Neural cell (in vitro differentiated cells): ENCODE measurements around the gene P3H2. TPM values are rescaled to one million over a fixed set of nuclear protein-coding genes. Genes with fewer than 3 reads are reported as not detected.

Experiments
- H2AFZ ChIP-seq: fragments of 200-600, 300-800 bp; sonication (generic), shearing (Covaris generic); 2 replicates; pipeline ENCODE4 v1.6.0; 2014; ENCODE audit warnings: low read depth, mild to moderate bottlenecking, antibody characterized with exemption, low read length, moderate library complexity
- H3F3A ChIP-seq: fragments of 200-600 bp; shearing (Covaris generic); 2 replicates; pipeline ENCODE4 v1.6.1; 2016; ENCODE audit warnings: mild to moderate bottlenecking, moderate library complexity, mixed read lengths, antibody characterized with exemption, low read length; ENCODE audit not compliant: insufficient read depth, poor library complexity, severe bottlenecking
- H3K27ac ChIP-seq: fragments of 200-600, 300-800 bp; sonication (generic), shearing (Covaris generic); 2 replicates; pipeline ENCODE4 v1.5.1; 2014; ENCODE audit warnings: mild to moderate bottlenecking, low read length, moderate library complexity
- H3K27me3 ChIP-seq: fragments of 300-800, 200-600 bp; sonication (generic), shearing (Covaris generic); 2 replicates; pipeline ENCODE4 v1.6.0; 2014; ENCODE audit warnings: mild to moderate bottlenecking, low read depth, low read length, moderate library complexity; ENCODE audit not compliant: insufficient read depth
- H3K36me3 ChIP-seq: fragments of 300-800, 200-600 bp; sonication (generic), shearing (Covaris generic); 2 replicates; pipeline ENCODE4 v1.5.1; 2014; ENCODE audit warnings: mild to moderate bottlenecking, antibody characterized with exemption, low read length, moderate library complexity; ENCODE audit not compliant: insufficient read depth
- H3K4me2 ChIP-seq: fragments of 300-800, 200-600 bp; sonication (generic), shearing (Covaris generic); 2 replicates; pipeline ENCODE4 v1.6.0; 2014; ENCODE audit warnings: mild to moderate bottlenecking, low read length
- H3K4me3 ChIP-seq: fragments of 300-800, 200-600 bp; sonication (generic), shearing (Covaris generic); 2 replicates; pipeline ENCODE4 v1.5.1; 2014; ENCODE audit warnings: mild to moderate bottlenecking, low read length, moderate library complexity
- H3K79me2 ChIP-seq: fragments of 200-600 bp; shearing (Covaris generic); replicated peaks from 2 replicates; pipeline ENCODE4 v1.6.0; 2014; ENCODE audit warnings: mild to moderate bottlenecking, low read length, moderate library complexity; ENCODE audit not compliant: insufficient read depth
- H3K9ac ChIP-seq: fragments of 300-800, 200-600 bp; sonication (generic), shearing (Covaris generic); 2 replicates; pipeline ENCODE4 v1.6.1; 2016; ENCODE audit warnings: mild to moderate bottlenecking, low read length, mixed read lengths
- H3K9me2 ChIP-seq: fragments of 200-600 bp; shearing (Covaris generic); 2 replicates; pipeline ENCODE4 v1.6.1; 2016; ENCODE audit warnings: mild to moderate bottlenecking, low read length, mixed read lengths; ENCODE audit not compliant: insufficient read depth
- H3K9me3 ChIP-seq: fragments of 200-600, 300-800 bp; sonication (generic), shearing (Covaris generic); 2 replicates; pipeline ENCODE4 v1.6.1; 2016; ENCODE audit warnings: mild to moderate bottlenecking, mixed run types, low read length, moderate library complexity, mixed read lengths
- H4K20me1 ChIP-seq: fragments of 200-600 bp; shearing (Covaris generic); 2 replicates; pipeline ENCODE4 v1.6.1; 2016; ENCODE audit warnings: mild to moderate bottlenecking, mixed run types; ENCODE audit not compliant: insufficient read depth
- EP300 ChIP-seq: fragments of 450-650 bp; conservative IDR thresholded peaks from 2 replicates; pipeline ENCODE4 v1.6.1; 2014; ENCODE audit warnings: antibody characterized with exemption, mild to moderate bottlenecking, moderate library complexity; ENCODE audit not compliant: poor library complexity, severe bottlenecking
- EZH2 ChIP-seq: fragments of 200-600, 300-800 bp; shearing (Covaris generic), sonication (generic); IDR thresholded peaks from 2 replicates; pipeline ENCODE4 v1.6.1; 2014; ENCODE audit warnings: antibody characterized with exemption, low read length, borderline replicate concordance, mild to moderate bottlenecking; ENCODE audit not compliant: insufficient read depth, poor library complexity, severe bottlenecking
- MXI1 ChIP-seq: fragments of 450-650 bp; conservative IDR thresholded peaks from 2 replicates; pipeline ENCODE4 v1.6.1; 2014; ENCODE audit warnings: antibody characterized with exemption, mild to moderate bottlenecking; ENCODE audit not compliant: poor library complexity, severe bottlenecking
- POLR2AphosphoS5 ChIP-seq: IDR thresholded peaks from 2 replicates; pipeline ENCODE4 v1.6.1; 2012
- RAD21 ChIP-seq: fragments of 450-650 bp; conservative IDR thresholded peaks from 2 replicates; pipeline ENCODE4 v1.6.1; 2014; ENCODE audit warnings: antibody characterized with exemption, mild to moderate bottlenecking, moderate library complexity
- SMC3 ChIP-seq: fragments of 450-650 bp; conservative IDR thresholded peaks from 2 replicates; pipeline ENCODE4 v1.6.1; 2014; ENCODE audit warnings: antibody characterized with exemption, mild to moderate bottlenecking, moderate library complexity; ENCODE audit not compliant: poor library complexity
- TAF1 ChIP-seq: IDR thresholded peaks from 2 replicates; pipeline ENCODE4 v1.6.1; 2012; ENCODE audit warnings: low read depth
- polyA plus RNA-seq: library from polyadenylated mRNA; depleted of rRNA; stranded (reverse); fragments of >200 nt; gene quantifications from 2 replicates; pipeline ENCODE4 v1.2.3, GENCODE V29; 2014
- TF ChIP-seq, protein P1 (sequence below): fragments of 450-650 bp; IDR thresholded peaks from 2 replicates; pipeline ENCODE4 v1.5.1; 2014; ENCODE audit warnings: antibody characterized with exemption, mild to moderate bottlenecking, moderate library complexity; ENCODE audit not compliant: poor library complexity, severe bottlenecking
- TF ChIP-seq, protein P2 (sequence below): IDR thresholded peaks from 2 replicates; pipeline ENCODE4 v1.6.1; 2012; ENCODE audit warnings: borderline replicate concordance

P3H2 gene
- polyA plus RNA-seq, 1 donor from 2014 or later, result 0.68 TPM

GRCh38 chr3:190031887-190032752 lies 88.6 kb downstream of the P3H2 start:
- no peak for TF ChIP-seq MXI1
- TF ChIP-seq RAD21, result no peak
- TF ChIP-seq EP300, result no peak
- Histone ChIP-seq H3K36me3 (no peaks in the 10 kb centered on the region), H4K20me1 (no peaks in the 10 kb centered on the region), H3K27me3 (no peaks in the 10 kb centered on the region), H3K4me2 (no peak overlapping the region), H2AFZ (no peak overlapping the region), H3K79me2 (no peaks in the 10 kb centered on the region), H3K9me3 (no peaks in the 10 kb centered on the region), H3F3A (no peaks in the 10 kb centered on the region), H3K9ac (no peak overlapping the region), H3K9me2 (no peaks in the 10 kb centered on the region), H3K4me3 (no peak overlapping the region), H3K27ac (no peak overlapping the region)

- H3K4me3 ChIP-seq, result no peak overlapping the region
- H3K79me2 ChIP-seq, result no peaks in the 10 kb centered on the region
- TF ChIP-seq TAF1 (no peak), MXI1 (no peak), RAD21 (no peak), POLR2AphosphoS5 (no peak), EZH2 (no peak), SMC3 (no peak), EP300 (no peak)
- TF ChIP-seq, protein P1, sequence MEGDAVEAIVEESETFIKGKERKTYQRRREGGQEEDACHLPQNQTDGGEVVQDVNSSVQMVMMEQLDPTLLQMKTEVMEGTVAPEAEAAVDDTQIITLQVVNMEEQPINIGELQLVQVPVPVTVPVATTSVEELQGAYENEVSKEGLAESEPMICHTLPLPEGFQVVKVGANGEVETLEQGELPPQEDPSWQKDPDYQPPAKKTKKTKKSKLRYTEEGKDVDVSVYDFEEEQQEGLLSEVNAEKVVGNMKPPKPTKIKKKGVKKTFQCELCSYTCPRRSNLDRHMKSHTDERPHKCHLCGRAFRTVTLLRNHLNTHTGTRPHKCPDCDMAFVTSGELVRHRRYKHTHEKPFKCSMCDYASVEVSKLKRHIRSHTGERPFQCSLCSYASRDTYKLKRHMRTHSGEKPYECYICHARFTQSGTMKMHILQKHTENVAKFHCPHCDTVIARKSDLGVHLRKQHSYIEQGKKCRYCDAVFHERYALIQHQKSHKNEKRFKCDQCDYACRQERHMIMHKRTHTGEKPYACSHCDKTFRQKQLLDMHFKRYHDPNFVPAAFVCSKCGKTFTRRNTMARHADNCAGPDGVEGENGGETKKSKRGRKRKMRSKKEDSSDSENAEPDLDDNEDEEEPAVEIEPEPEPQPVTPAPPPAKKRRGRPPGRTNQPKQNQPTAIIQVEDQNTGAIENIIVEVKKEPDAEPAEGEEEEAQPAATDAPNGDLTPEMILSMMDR, result no peak
- TF ChIP-seq, protein P2, sequence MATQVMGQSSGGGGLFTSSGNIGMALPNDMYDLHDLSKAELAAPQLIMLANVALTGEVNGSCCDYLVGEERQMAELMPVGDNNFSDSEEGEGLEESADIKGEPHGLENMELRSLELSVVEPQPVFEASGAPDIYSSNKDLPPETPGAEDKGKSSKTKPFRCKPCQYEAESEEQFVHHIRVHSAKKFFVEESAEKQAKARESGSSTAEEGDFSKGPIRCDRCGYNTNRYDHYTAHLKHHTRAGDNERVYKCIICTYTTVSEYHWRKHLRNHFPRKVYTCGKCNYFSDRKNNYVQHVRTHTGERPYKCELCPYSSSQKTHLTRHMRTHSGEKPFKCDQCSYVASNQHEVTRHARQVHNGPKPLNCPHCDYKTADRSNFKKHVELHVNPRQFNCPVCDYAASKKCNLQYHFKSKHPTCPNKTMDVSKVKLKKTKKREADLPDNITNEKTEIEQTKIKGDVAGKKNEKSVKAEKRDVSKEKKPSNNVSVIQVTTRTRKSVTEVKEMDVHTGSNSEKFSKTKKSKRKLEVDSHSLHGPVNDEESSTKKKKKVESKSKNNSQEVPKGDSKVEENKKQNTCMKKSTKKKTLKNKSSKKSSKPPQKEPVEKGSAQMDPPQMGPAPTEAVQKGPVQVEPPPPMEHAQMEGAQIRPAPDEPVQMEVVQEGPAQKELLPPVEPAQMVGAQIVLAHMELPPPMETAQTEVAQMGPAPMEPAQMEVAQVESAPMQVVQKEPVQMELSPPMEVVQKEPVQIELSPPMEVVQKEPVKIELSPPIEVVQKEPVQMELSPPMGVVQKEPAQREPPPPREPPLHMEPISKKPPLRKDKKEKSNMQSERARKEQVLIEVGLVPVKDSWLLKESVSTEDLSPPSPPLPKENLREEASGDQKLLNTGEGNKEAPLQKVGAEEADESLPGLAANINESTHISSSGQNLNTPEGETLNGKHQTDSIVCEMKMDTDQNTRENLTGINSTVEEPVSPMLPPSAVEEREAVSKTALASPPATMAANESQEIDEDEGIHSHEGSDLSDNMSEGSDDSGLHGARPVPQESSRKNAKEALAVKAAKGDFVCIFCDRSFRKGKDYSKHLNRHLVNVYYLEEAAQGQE, result no peak
- no peaks in the 10 kb centered on the region for H4K20me1 ChIP-seq
- H3F3A ChIP-seq, result no peaks in the 10 kb centered on the region
- H3K27me3 ChIP-seq, result no peaks in the 10 kb centered on the region
- no peaks in the 10 kb centered on the region for H3K36me3 ChIP-seq
- H3K4me2 ChIP-seq, result no peak overlapping the region
- no peaks in the 10 kb centered on the region for H3K9me2 ChIP-seq
- no peak overlapping the region for H2AFZ ChIP-seq
- no peak overlapping the region for H3K27ac ChIP-seq
- no peak overlapping the region for H3K9ac ChIP-seq
- H3K9me3 ChIP-seq, result no peaks in the 10 kb centered on the region
Measured at GRCh38 chr3:190027116-190027515, 93.6 kb downstream of the P3H2 start.
